Thymus (tissue), 11 donors: ENCODE data around the gene VTI1A. TPM values are rescaled to one million over a fixed set of nuclear protein-coding genes. Genes with fewer than 3 reads are reported as not detected.

ENCODE experiments used
- DNase-seq, 9 donors: peaks; one replicate each; pipeline ENCODE4 v3.0.0-alpha.2; 2013; ENCODE audit warnings: low spot score in 9 of 9, low read depth in 6 of 9, missing footprints in 1 of 9
- H3K27ac ChIP-seq, 2 donors: one replicate each; pipeline ENCODE4 v1.5.1; 2013; ENCODE audit warnings: control low read depth in 1 of 2, low read depth in 1 of 2, low read length in 1 of 2, mild to moderate bottlenecking in 1 of 2, moderate library complexity in 1 of 2
- H3K27me3 ChIP-seq, 2 donors: one replicate each; pipeline ENCODE4 v1.5.1; 2013; ENCODE audit warnings: low read length in 1 of 2; ENCODE audit not compliant: control insufficient read depth in 2 of 2, insufficient read depth in 1 of 2
- H3K36me3 ChIP-seq, 2 donors: one replicate each; pipeline ENCODE4 v1.5.1; 2013; ENCODE audit warnings: low read length in 1 of 2, mild to moderate bottlenecking in 1 of 2, moderate library complexity in 1 of 2; ENCODE audit not compliant: control insufficient read depth in 2 of 2, insufficient read depth in 2 of 2
- H3K4me1 ChIP-seq, 2 donors: one replicate each; pipeline ENCODE4 v1.5.1; 2013; ENCODE audit warnings: low read length in 2 of 2; ENCODE audit not compliant: control insufficient read depth in 2 of 2, insufficient read depth in 2 of 2
- H3K4me3 ChIP-seq, 2 donors: one replicate each; pipeline ENCODE4 v1.5.1; 2013; ENCODE audit warnings: low read length in 2 of 2, control low read depth in 1 of 2, mild to moderate bottlenecking in 1 of 2
- H3K9me3 ChIP-seq, 2 donors: one replicate each; pipeline ENCODE4 v1.5.1; 2013; ENCODE audit warnings: low read length in 1 of 2, mild to moderate bottlenecking in 1 of 2; ENCODE audit not compliant: control insufficient read depth in 2 of 2, insufficient read depth in 1 of 2
- WGBS: extraction: QIAGEN DNeasy Blood & Tissue Kit; methylation state at CpG from one replicate; pipeline ENCODE4 v1.1.7; 2013; 5-methylcytosine and 5-hydroxymethylcytosine counted together
- polyA plus RNA-seq: library from polyadenylated mRNA; stranded (reverse); fragments of 200-250 nt; gene quantifications from one replicate; pipeline ENCODE4 v1.2.3, GENCODE V29; 2013
- total RNA-seq: library from RNA; stranded (reverse); fragments of 120-200 nt; gene quantifications from one replicate; pipeline ENCODE4 v1.2.4, GENCODE V29; 2013
- donor health status: healthy.

VTI1A gene
- total and polyA plus RNA-seq, 2 donors: 15.9 to 27.0 TPM

- no peaks in the 10 kb centered on the region for H3K9me3 ChIP-seq
- H3K27ac ChIP-seq: no peak overlapping the region
- no peaks in the 10 kb centered on the region for H3K27me3 ChIP-seq
- no peak for DNase-seq
- no peaks in the 10 kb centered on the region for H3K4me1 ChIP-seq
- no peak overlapping the region for H3K4me3 ChIP-seq
- WGBS: 98% methylated on average over 10 of the region's 10 CpGs
- no peaks in the 10 kb centered on the region for H3K36me3 ChIP-seq
Observed at GRCh38 chr10:112774798-112775197, 327.8 kb downstream of the VTI1A start.

GRCh38 chr10:112775381-112775780, 328.4 kb downstream of the VTI1A start:
- H3K4me3 ChIP-seq: no peak overlapping the region
- no peak overlapping the region for H3K27ac ChIP-seq
- no peaks in the 10 kb centered on the region for H3K27me3 ChIP-seq
- DNase-seq: no peak
- no peaks in the 10 kb centered on the region for H3K36me3 ChIP-seq
- 95% methylated on average over 2 of the region's 2 CpGs for WGBS
- no peaks in the 10 kb centered on the region for H3K4me1 ChIP-seq
- H3K9me3 ChIP-seq: no peaks in the 10 kb centered on the region

- no peaks in the 10 kb centered on the region for H3K4me1 ChIP-seq
- no peak overlapping the region for H3K4me3 ChIP-seq
- 96% methylated on average over 14 of the region's 14 CpGs for WGBS
- H3K9me3 ChIP-seq: no peaks in the 10 kb centered on the region
- no peaks in the 10 kb centered on the region for H3K27me3 ChIP-seq
- no peak for DNase-seq
- H3K36me3 ChIP-seq: no peaks in the 10 kb centered on the region
- no peak overlapping the region for H3K27ac ChIP-seq
Observed at GRCh38 chr10:112775892-112776674, 329.1 kb downstream of the VTI1A start.

- Histone ChIP-seq H3K9me3 (no peaks in the 10 kb centered on the region), H3K27ac (no peak overlapping the region), H3K36me3 (no peaks in the 10 kb centered on the region), H3K4me1 (no peaks in the 10 kb centered on the region), H3K27me3 (no peaks in the 10 kb centered on the region), H3K4me3 (no peak overlapping the region)
- DNase-seq: no peak
Observed at GRCh38 chr10:112778579-112778978, 331.6 kb downstream of the VTI1A start.

- 85% methylated on average over 7 of the region's 7 CpGs for WGBS
- no peaks in the 10 kb centered on the region for H3K9me3 ChIP-seq
- no peaks in the 10 kb centered on the region for H3K27me3 ChIP-seq
Observed at GRCh38 chr10:112779025-112779770, 332.2 kb downstream of the VTI1A start.

GRCh38 chr10:112782200-112782907, 335.3 kb downstream of the VTI1A start:
- Histone ChIP-seq H3K36me3 (no peaks in the 10 kb centered on the region), H3K9me3 (no peaks in the 10 kb centered on the region), H3K27ac (no peak overlapping the region), H3K4me3 (no peak overlapping the region), H3K27me3 (no peaks in the 10 kb centered on the region), H3K4me1 (no peaks in the 10 kb centered on the region)
- DNase-seq: no peak
- 93% methylated on average over 18 of the region's 18 CpGs for WGBS

More at GRCh38 chr10:112779025-112779770, 332.2 kb downstream of the VTI1A start:
- H3K4me1 ChIP-seq: no peaks in the 10 kb centered on the region
- DNase-seq: peak in 1 of 9 donors; percentile 50
- H3K27ac ChIP-seq: no peak overlapping the region
- H3K4me3 ChIP-seq: no peak overlapping the region
- H3K36me3 ChIP-seq: no peaks in the 10 kb centered on the region

- Histone ChIP-seq H3K36me3 (no peaks in the 10 kb centered on the region), H3K4me1 (no peaks in the 10 kb centered on the region), H3K4me3 (no peak overlapping the region), H3K27me3 (no peaks in the 10 kb centered on the region), H3K9me3 (no peaks in the 10 kb centered on the region), H3K27ac (no peak overlapping the region)
- WGBS: 95% methylated on average over 14 of the region's 14 CpGs
- no peak for DNase-seq
Observed at GRCh38 chr10:112783351-112784021, 336.5 kb downstream of the VTI1A start.

- Histone ChIP-seq H3K36me3 (no peaks in the 10 kb centered on the region), H3K27ac (no peak overlapping the region), H3K4me1 (no peaks in the 10 kb centered on the region), H3K9me3 (no peaks in the 10 kb centered on the region), H3K27me3 (no peaks in the 10 kb centered on the region), H3K4me3 (no peak overlapping the region)
- 94% methylated on average over 8 of the region's 8 CpGs for WGBS
- DNase-seq: no peak
Observed at GRCh38 chr10:112784022-112784461, 337.0 kb downstream of the VTI1A start.
